NCI-H1092 treated with DMSO at 0.1 percent for 48 hours (cell line): ENCODE data around the gene VWF.

Source experiments
- DNase-seq: peaks from one replicate; lab custom pipeline; 2025; lab: John Stamatoyannopoulos, UW

Gene VWF

DNA sequence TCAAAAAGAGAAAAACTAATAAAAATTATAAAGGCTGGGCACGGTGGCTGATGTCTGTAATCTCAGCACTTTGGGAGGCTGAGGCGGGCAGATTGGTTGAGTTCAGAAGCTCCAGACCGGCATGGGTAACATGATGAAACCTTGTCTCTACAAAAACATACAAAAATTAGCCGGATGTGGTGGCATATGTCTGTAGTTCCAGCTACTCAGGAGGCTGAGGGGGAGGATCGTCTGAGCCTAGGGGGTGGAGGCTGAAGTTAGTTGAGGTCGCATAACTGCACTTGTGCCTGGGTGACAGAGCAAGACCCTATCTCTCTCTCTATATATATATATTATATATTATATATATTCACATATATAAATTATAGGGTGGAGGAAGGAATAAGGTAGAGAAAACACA, 146.9 kb downstream of the VWF start:
- no peak for DNase-seq

DNA sequence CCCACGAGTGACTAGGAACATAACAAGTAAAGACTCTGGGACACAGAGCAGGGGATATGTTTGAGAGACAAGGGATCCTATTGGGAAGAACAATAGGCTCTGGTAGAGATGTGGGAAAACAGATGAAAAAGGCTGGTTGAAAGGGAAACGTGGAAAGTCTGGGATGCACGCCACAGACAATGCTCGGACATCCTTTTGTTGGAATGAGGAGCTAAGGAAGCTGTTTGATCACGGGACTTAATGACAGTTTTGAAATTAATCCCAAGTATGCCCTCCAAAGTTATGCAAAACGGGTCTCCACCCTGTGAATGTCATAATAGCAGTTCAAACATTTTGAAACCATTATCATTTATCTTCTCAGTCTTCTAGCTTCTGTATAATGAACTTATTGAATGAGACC, 147.8 kb downstream of the VWF start:
- DNase-seq: no peak

DNA sequence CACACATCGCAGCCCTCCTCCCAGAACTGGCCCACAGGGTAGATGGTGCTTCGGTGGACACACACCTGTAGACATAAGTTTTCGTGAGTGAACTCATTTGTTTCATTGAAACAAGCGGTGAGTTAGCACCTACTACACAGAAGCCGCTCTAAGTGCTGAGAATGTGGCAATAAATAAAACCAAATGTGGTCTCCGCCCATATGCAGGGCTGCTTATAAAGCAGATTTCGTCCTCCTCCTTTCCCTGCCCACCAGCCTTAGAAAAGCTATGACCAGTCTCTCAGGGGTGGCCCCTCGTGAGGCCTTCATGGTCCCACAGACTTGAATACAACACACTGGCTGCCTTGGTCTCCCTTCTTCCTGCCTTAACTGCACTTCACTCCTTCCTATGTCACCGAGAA, 148.3 kb downstream of the VWF start:
- no peak for DNase-seq

DNA sequence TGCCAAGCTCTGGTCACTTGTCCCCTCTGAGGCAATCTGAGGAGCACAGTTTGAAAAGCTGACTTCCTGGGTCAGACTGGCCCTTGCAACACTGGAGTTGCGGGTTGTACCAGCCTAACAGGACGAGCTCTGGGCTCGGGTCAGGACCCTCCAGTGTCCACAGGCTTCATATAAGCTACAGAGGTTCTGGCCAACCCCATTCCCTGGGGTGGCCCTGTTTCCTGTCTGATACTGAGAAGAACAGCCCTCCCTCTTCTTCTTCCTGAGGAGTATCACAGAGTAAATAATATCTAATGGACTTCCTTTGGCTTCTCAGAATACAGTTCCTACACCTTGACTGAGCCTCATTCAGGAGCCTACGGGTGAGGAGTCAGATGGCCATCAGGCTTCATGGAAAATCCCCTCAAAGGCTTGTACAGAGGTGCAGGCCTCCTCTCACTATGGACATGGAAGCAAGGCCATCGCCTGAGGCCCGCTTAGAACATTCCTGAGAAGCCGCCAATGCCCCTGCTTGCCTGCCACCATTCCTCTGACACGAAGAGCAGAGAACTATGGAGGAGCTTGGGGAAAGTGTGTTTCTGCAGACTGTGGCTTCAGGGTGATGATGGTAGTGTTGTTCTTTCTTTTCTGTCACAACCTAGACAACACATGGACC, 150.9 kb downstream of the VWF start:
- DNase-seq: no peak

DNA sequence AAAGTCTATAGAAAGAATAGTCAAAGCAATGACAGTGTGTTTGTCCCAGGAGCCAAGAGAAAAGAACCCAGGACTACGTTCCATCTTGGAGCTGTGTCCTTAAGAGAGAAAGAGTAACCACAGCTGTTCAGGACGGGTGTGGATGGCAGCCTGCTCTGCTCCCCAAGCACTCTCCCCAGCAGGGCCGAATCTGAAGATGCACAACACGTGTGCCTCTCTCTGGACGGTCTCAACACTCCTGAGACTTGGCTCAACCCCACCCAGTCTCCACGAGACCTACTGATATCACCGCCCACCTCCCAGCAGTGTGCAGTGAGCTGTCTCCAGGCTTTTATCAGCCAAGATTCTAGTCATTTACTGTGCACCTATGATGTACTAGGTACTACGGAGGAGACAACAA, 152.1 kb downstream of the VWF start:
- DNase-seq: no peak

DNA sequence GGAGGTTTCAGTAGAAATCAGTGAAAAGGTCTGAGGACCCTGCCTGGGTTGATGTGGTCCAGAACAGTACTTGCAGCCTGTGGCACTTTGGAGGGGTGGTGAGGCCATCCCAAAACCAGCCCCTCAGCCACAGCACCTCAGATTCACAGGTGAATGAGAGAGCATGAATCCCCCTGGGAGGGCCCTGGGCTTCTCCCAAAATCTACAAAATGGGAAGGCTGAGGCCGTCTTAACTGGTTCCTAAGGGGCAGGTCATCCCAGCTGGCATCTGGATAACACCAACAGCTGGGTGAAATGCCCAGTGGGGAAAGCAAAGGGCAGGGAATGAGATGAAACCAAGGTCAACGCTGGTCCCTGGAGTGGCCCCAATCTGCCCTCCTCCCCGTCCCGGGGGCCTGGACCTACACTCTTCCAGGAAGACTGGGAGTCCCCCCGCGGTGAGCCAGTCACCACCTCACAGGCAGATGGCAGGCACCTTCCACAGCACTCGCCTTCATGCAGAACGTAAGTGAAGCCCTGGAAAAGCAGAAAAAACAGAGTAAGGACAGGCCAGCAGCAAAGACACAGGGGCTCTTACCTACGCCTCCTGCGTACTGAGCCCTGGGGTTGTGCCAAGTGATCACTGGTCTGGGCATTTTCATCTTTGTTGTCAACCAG, 153.1 kb downstream of the VWF start:
- DNase-seq: no peak

DNA sequence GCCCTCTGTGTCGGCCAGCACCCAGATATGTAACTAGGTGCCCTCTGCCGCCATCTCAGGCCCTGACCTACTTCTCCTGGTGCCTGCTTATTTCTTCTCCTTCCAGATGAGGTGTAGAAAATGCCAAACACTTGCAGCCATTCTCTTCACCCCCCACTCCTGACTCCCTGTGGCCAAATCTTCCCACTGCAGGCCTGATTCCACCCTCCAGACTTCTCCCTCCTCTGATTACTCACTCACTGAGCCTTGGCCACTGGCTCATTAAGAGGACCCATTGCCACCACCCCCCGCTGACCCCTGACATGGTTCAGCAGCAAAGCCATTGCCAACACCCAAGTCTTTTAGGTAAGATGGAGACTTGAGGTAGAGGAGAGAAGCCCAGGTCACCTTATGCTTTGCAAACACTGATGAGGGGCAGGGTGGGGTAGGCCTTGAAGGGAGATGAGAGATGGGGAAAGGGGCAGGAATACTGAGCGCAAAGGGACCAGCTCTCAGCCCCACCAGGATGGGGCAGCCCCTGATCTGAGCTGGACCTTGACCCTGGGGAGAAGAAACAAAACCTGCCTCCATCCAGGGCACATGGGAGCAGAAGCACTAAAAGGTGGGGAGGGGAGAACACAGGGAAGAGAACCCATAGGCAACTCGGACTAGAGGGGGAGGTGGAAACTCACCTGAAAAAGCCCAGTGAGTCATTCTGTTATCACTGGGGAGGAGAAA, 154.3 kb downstream of the VWF start:
- DNase-seq: no peak

DNA sequence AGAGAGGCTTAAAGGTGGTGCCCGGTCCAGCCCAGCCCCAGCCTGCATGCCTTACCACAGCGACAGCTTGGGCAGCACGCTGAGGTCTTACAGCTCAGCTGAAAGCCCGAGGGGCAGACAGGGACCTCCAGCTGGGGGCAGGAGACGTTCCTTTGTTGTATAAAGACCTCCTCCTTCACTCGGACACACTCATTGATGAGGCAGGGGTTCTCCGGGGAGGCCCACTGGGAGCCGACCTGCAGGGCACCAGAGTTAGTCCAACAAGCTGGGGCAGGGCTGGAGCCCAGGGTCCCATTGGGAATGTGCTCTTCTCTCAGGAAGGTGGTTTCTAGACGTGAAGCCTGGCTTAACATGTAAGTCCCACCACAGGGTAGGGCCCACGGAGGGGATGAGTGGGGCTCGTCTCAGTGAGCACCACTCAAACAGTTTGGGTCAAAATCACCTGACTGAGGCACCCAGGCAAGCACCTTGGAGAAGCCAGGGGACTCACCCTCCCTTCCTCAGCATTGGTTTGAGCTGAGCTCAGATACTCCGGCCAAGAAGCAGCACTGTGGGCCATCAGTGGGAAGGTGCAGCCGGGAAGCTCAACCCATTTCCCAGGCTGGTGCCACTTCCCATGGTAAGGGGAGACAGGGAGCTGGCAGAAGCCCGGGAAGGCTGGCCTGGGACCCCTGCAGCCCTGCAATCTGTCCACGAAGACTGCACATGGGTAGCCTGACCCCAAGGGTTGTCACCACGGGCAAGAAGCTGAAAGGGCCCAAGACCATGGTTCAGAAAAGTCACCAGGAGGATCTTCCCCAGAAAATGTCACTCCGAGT, 155.1 kb downstream of the VWF start:
- no peak for DNase-seq

DNA sequence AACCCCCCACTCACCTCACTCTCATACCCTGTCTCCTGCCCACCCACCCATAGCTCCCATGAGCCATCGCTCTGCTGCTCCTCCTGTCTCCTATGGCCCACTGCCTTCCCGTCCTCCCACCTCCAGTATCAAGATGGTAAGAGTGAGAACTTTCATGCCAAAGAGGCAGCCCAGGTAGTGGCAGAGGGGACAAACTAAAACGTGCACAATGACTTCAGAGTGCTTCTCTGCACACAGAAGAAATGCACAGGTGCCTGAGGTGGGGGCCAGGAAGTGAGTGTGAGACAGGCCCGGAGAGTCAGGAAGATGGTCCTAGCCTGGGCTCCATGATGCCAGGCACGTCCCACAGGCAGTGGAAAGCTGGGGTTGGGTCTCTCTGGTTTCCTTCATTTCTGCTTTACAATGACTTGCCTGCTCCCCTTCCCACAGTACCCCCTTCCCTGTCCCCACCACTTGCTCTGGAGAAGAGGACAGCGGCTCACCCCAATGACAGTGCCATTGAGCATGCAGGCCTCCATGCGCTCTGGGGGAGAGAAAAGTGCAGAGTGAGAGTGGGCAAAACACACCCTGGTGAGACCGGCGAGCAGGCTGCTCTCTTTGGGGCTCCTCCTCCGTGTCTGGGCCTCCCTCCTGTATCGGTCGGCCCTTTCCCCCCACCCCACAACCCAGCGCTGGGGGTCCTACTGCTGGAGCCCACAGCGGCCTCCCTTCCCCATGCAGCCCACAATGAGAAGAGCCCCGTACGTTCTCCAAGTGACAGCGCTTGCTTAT, 156.6 kb downstream of the VWF start:
- DNase-seq: no peak

DNA sequence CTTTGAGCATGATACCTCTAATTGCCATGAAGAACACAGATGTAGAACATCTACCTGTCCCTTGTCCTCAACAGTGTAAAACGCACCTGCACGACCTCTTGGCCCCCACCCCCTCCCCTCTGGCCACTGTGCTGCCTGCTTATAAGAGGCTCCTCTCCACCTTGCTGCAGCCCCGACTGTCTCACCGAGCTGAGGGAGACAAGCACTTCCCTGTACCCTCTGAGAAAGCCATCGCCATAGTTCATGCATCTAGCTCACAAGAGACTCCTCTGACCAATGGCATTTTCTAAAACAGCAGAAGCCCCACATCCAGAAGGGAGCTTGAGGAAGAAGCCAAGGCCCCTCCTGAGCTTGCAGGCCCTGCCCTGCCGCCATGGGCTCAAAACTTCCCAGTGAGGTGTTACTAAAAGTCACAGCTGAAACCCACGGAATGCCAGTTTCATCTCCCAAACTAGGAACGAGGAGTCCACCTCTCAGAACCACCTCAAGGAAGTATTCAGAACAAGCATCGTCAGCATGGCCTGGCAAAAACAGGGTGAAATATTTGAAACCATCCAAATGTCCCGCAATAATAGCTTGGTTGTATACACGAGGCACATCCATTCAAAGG, 157.9 kb downstream of the VWF start:
- no peak for DNase-seq

DNA sequence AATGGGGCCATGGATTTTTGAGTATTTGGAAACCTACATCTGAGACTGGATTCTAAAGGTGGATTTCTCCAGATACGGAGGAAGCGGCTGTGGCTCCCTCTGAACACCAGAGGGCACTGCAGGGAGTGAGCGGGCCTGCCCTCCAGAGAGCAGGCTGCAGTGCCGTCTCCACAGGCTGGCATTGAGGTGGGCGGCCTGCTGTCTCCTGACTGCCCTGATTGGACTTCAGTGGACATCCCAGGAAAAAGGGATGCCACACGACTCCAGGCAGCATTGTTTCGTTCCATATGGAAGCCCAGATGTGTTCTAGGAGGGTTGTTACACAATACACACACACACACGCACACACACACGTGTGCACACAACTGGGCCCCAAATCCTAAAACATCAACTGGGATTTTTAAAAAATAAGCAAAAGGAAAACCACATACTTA, 158.5 kb downstream of the VWF start:
- DNase-seq: peak; percentile 12

DNA sequence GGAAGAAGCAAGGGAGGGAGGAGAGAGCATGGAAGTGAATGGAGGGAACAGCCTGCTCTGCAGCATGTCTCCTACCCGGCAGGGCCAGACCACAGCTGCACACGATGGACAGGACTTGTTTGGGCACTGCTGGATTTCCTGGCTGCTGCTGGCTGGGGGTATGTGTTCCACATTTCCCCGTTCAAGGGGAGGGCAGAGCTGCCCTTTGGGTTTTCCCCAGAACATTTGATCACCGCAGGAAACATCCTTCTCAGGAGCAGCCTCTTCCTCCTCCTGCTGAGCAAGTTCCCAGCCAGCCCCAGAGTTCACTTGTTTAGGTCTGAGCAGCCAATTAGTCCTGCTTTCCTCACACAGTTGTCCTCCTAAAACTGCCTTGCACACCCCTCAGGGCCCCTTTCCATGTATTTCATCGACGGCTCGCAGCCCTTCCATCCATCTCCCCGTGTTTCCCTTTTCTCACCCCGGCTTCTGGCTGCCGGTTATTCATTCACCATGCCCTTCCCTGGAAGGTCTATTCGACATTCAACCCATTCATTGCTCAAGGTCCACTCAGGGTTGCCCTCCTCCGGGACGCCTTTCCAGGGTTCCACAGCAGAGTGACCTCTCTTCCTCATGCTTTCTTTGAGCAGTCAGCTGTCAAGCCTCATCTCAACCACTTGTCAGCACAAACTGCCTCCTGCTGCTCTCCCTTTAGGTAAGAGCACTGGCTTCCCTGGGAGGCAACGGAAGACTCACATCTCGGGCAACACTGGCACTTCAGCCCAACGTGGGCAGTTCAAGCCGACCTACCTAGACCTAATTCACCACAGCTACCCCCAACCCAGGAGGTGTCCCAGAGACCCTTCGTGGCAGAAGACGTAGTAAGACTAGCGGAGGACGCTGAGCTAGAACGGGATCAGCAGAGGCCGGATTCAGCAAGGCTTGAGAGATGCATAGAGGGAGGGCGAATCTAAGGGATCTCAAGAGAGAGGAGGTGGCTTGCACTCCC, 159.3 kb downstream of the VWF start:
- DNase-seq: no peak

DNA sequence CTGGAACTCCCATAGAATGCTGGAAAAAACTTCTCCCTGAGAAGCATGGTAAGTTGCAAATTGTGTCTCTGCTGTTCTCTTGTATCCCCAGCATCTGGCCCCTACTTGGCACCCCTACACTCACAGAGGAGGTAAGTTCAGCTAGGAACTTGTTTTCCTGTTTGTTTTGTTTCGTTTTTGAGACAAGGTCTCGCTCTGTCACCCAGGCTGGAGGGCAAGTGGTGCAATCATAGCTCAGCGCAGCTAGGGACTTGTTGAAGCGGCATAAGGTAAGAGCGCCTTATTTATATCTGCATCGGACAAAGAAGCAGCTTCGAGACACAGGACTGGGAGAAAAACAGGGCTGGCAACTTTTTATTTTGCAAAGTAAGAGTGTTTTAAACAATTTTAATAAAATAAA, 161.0 kb downstream of the VWF start:
- DNase-seq: no peak

DNA sequence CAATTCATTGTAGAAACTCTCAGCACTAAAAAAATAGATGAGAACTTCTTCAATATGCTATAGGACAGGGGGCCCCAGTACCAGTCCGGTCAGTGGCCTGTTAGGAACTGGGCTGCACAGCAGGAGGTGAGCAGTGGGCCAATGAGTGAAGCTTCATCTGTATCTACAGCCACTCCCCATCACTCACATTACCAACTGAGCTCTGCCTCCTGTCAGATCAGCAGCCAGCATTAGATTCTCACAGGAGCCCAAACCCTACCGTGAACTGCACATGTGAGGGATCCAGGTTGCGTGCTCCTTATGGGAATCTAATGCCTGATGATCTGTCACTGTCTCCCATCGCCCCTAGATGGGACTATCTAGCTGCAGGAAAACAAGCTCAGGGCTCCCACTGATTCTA, 163.7 kb downstream of the VWF start:
- DNase-seq: no peak

DNA sequence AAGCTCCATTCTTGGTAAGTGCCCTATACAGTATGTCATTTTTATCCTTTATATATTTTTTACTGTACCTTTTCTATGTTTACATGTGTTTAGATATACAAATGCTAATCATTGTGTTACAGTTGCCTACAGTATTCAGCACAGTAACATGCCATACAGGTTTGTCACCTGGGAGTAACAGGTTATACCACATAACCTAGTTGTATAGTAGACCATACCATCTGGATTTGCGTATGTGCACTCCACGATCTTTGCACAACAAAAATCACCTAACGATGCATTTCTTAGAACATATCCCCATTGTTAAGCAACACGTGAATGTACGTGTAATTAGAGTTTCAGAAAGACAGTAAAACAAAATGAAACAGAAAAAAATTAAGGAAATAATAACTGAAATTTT, 167.5 kb downstream of the VWF start:
- DNase-seq: no peak

DNA sequence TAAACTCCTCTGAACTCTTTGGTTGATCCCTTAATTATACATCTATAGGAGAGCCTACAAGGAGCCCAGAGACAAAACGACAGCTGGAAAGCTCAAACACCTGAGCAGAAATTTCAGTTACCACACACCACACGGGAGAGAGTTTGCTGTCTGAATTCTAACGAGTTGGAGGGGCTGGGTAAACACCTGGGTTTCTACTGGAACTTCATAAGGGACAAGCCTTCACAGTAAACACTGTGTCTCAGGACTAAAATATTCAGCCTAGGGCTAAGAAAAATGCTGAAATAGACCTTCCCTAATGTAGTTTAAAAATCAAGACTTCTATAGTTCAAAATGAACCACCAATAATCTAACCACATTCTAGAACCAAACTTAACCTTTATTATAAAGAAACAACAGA, 169.8 kb downstream of the VWF start:
- no peak for DNase-seq

DNA sequence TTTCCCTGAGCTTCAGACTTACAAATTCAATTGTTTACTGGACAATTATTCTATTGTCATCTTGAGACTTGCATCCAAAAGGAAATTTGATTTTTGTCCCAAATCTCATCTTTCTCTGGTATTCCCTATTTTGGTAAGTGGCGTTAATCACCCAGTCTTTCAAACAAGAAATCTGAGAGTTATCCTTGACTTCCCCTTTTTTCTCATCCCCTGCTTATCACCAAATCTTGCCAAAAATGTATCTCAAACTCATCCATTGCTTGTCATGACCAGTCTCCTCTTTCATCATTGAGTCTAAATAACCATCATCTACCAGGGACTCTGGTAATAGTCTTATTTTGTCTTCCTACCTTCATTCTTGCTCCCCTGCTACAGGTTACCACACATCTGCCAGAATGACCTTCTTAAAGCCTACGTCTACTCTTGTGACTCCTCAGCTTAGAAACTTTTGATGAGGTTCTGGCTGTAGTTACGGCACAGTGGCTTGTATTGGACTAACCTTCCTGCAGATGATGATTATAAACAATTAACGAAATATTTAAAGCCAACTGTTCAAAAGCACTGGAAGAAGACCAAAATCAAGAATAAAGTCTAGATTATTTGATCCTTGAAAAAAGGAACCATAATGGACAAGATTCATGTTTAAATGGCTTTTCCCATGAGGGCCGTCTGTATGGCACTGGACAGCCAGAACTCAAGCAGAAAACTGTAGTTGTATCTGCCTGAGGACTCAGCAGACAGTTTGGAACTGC, 170.5 kb downstream of the VWF start:
- no peak for DNase-seq

DNA sequence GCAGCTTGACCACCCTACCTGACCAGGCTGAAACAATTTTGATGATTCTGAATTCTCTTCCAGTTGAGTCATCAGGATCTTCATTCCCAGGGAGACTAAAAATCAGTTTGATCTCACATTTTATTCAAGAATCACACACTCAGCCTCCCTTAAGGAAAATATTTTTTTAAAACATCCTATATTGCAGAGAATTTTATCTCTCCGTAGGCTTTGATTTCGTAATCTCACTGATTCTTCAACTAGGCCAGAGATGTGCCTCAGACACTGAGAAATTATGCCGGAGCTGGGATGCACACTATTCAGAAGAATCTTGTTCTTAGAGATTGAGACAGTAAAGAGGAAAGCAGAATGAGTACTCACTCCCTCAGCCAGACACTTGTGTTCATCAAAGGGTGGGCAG, 172.4 kb downstream of the VWF start:
- no peak for DNase-seq

DNA sequence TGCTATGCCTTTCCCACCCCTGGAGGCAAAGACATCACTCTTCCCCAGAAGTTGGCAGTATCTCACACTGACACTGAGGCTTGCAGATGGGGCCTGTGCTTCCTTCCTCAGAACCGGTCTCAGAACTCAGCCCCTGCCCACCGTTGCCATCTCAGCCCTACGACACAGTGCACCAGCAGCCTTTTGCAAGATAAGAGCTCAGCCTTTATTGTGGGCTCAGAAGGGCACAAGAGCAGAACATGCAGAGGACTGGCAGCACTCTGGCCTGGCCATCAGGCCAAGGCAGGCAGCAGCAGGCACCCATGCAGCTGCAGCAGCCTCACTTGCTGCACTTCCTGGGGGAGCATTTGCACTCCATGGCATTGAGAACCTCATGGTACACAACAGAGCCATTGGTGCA, 175.8 kb downstream of the VWF start:
- no peak for DNase-seq
